ENCODE measurements around the gene ZNF174. TPM values are rescaled to one million over a fixed set of nuclear protein-coding genes. Genes with fewer than 3 reads are reported as not detected.
A peak's percentile ranks its signal among the peaks of the same experiment; 100 is the strongest.

ZNF174 gene
- total RNA-seq: 9.7 and 11.2 TPM in 2 replicates

- peak within 1 kb of the TSS; percentile 83 for H3K27ac ChIP-seq (ENCODE audit: low read depth, low read length)
- H3K4me1 ChIP-seq (ENCODE audit: insufficient read depth, low read length): peaks cover 13% of the 10 kb centered on the region
- peak within 1 kb of the TSS; percentile 95 for H2AFZ ChIP-seq (ENCODE audit: low read length)
- no peak for TF ChIP-seq CTCF (IDR thresholded peaks at IDR 0.05; ENCODE audit: extremely low read depth, low read depth, low read length)
- peaks cover 59% of the 10 kb centered on the region for H3K79me2 ChIP-seq (ENCODE audit: insufficient read depth, low read length)
- H3K4me2 ChIP-seq (ENCODE audit: insufficient read depth, low read length): peak within 1 kb of the TSS; percentile 93
- H3K27me3 ChIP-seq (ENCODE audit: insufficient read depth, low read length): no peaks in the 10 kb centered on the region
- DNase-seq (ENCODE audit: insufficient read length, low spot score, missing footprints): peak; percentile 100
- peaks cover 5% of the 10 kb centered on the region for H3K9me3 ChIP-seq (ENCODE audit: low read depth, low read length)
- H3K36me3 ChIP-seq (ENCODE audit: insufficient read depth, low read length): peaks cover 47% of the 10 kb centered on the region
- H4K20me1 ChIP-seq (ENCODE audit: insufficient read depth, low read length): peaks cover 4% of the 10 kb centered on the region
- H3K4me3 ChIP-seq (ENCODE audit: insufficient read depth, low read length): peak within 1 kb of the TSS; percentile 98
These were observed at the start of gene ZNF174, which contains the start of gene ZSCAN32 for GRCh38 chr16:3400779-3401688. TSS of gene ZNF174 (plus strand) at chr16:3401215. CDS start at chr16:3402005, 790 bp downstream. TSS of gene ZSCAN32 (minus strand) at chr16:3401004. CDS start at chr16:3397557, 3,447 bp downstream.

- H4K20me1 ChIP-seq (ENCODE audit: insufficient read depth, low read length): no peaks in the 10 kb centered on the region
- no peaks in the 10 kb centered on the region for H3K9me3 ChIP-seq (ENCODE audit: low read depth, low read length)
- no peak within 1 kb of the TSS for H3K4me3 ChIP-seq (ENCODE audit: insufficient read depth, low read length)
- H3K27ac ChIP-seq (ENCODE audit: low read depth, low read length): no peak within 1 kb of the TSS
- DNase-seq (ENCODE audit: insufficient read length, low spot score, missing footprints): no peak
- TF ChIP-seq CTCF (IDR thresholded peaks at IDR 0.05; ENCODE audit: extremely low read depth, low read depth, low read length): no peak
- no peak within 1 kb of the TSS for H3K4me2 ChIP-seq (ENCODE audit: insufficient read depth, low read length)
- no peaks in the 10 kb centered on the region for H3K79me2 ChIP-seq (ENCODE audit: insufficient read depth, low read length)
- no peaks in the 10 kb centered on the region for H3K27me3 ChIP-seq (ENCODE audit: insufficient read depth, low read length)
- H3K4me1 ChIP-seq (ENCODE audit: insufficient read depth, low read length): no peaks in the 10 kb centered on the region
- H3K36me3 ChIP-seq (ENCODE audit: insufficient read depth, low read length): no peaks in the 10 kb centered on the region
- H2AFZ ChIP-seq (ENCODE audit: low read length): no peak within 1 kb of the TSS
These were observed 45.4 kb upstream of the ZNF174 start, which contains the start of gene OR2C1 for GRCh38 chr16:3355589-3355988. TSS of gene OR2C1 (plus strand) at chr16:3355889. CDS start at chr16:3355941, 52 bp downstream.

- H3K4me2 ChIP-seq (ENCODE audit: insufficient read depth, low read length): no peak overlapping the region
- H3K4me3 ChIP-seq (ENCODE audit: insufficient read depth, low read length): no peak overlapping the region
- no peaks in the 10 kb centered on the region for H3K36me3 ChIP-seq (ENCODE audit: insufficient read depth, low read length)
- TF ChIP-seq CTCF (IDR thresholded peaks at IDR 0.05; ENCODE audit: extremely low read depth, low read depth, low read length): no peak
- no peaks in the 10 kb centered on the region for H3K9me3 ChIP-seq (ENCODE audit: low read depth, low read length)
- no peak overlapping the region for H2AFZ ChIP-seq (ENCODE audit: low read length)
- H4K20me1 ChIP-seq (ENCODE audit: insufficient read depth, low read length): no peaks in the 10 kb centered on the region
- no peaks in the 10 kb centered on the region for H3K4me1 ChIP-seq (ENCODE audit: insufficient read depth, low read length)
- H3K79me2 ChIP-seq (ENCODE audit: insufficient read depth, low read length): no peaks in the 10 kb centered on the region
- no peak for DNase-seq (ENCODE audit: insufficient read length, low spot score, missing footprints)
- no peak overlapping the region for H3K27ac ChIP-seq (ENCODE audit: low read depth, low read length)
- H3K27me3 ChIP-seq (ENCODE audit: insufficient read depth, low read length): no peaks in the 10 kb centered on the region
These were observed 44.9 kb upstream of the ZNF174 start for GRCh38 chr16:3356118-3356517.

GRCh38 chr16:3358871-3359270 lies 42.1 kb upstream of the ZNF174 start:
- no peak overlapping the region for H2AFZ ChIP-seq (ENCODE audit: low read length)
- H3K27me3 ChIP-seq (ENCODE audit: insufficient read depth, low read length): peaks cover 3% of the 10 kb centered on the region
- no peak for DNase-seq (ENCODE audit: insufficient read length, low spot score, missing footprints)
- TF ChIP-seq CTCF (IDR thresholded peaks at IDR 0.05; ENCODE audit: extremely low read depth, low read depth, low read length): no peak
- H3K27ac ChIP-seq (ENCODE audit: low read depth, low read length): no peak overlapping the region
- H3K79me2 ChIP-seq (ENCODE audit: insufficient read depth, low read length): no peaks in the 10 kb centered on the region
- H3K4me3 ChIP-seq (ENCODE audit: insufficient read depth, low read length): no peak overlapping the region
- H3K4me1 ChIP-seq (ENCODE audit: insufficient read depth, low read length): no peaks in the 10 kb centered on the region
- H3K9me3 ChIP-seq (ENCODE audit: low read depth, low read length): no peaks in the 10 kb centered on the region
- no peaks in the 10 kb centered on the region for H3K36me3 ChIP-seq (ENCODE audit: insufficient read depth, low read length)
- no peak overlapping the region for H3K4me2 ChIP-seq (ENCODE audit: insufficient read depth, low read length)
- H4K20me1 ChIP-seq (ENCODE audit: insufficient read depth, low read length): no peaks in the 10 kb centered on the region
